ENCODE results near the gene SMARCA2.

SMARCA2 gene

DNA sequence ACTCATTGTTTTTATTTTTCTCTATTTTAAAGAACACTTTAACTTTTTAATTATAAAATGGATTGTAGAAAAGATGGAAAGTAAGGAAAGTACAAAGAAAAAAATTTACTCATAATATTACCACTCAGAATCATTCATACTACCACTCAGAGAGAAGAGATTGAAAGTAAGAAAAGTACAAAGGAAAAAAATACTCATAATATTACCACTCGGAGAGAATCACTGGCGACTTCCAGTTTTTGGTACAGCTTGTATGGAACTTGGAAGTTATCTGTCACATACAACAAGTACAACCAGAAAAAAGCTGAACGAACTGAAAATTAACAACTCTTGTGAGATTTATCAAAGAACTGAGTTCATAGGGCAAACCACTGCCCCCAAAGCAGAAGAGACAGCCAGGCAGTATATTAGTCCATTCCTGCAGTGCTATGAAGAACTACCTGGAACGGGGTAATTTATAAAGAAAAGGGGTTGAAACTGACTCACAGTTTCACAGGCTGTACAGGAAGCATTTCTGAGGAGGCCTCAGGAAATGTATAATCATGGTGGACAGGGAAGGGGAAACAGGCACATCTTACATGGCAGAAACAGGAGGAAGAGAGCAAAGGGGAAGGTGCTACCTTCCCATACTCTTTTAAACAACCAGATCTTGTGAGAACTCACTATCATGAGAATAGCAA lies 183.9 kb downstream of the SMARCA2 start:
- H3K4me3 ChIP-seq (replicated peaks; ENCODE audit: low read depth, low read length) = no peak overlapping the region
- TF ChIP-seq, protein P1, sequence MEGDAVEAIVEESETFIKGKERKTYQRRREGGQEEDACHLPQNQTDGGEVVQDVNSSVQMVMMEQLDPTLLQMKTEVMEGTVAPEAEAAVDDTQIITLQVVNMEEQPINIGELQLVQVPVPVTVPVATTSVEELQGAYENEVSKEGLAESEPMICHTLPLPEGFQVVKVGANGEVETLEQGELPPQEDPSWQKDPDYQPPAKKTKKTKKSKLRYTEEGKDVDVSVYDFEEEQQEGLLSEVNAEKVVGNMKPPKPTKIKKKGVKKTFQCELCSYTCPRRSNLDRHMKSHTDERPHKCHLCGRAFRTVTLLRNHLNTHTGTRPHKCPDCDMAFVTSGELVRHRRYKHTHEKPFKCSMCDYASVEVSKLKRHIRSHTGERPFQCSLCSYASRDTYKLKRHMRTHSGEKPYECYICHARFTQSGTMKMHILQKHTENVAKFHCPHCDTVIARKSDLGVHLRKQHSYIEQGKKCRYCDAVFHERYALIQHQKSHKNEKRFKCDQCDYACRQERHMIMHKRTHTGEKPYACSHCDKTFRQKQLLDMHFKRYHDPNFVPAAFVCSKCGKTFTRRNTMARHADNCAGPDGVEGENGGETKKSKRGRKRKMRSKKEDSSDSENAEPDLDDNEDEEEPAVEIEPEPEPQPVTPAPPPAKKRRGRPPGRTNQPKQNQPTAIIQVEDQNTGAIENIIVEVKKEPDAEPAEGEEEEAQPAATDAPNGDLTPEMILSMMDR (IDR thresholded peaks at IDR 0.05; ENCODE audit: low read length, missing control alignments) = no peak
- DNase-seq (ENCODE audit: low read depth) = no peak

DNA sequence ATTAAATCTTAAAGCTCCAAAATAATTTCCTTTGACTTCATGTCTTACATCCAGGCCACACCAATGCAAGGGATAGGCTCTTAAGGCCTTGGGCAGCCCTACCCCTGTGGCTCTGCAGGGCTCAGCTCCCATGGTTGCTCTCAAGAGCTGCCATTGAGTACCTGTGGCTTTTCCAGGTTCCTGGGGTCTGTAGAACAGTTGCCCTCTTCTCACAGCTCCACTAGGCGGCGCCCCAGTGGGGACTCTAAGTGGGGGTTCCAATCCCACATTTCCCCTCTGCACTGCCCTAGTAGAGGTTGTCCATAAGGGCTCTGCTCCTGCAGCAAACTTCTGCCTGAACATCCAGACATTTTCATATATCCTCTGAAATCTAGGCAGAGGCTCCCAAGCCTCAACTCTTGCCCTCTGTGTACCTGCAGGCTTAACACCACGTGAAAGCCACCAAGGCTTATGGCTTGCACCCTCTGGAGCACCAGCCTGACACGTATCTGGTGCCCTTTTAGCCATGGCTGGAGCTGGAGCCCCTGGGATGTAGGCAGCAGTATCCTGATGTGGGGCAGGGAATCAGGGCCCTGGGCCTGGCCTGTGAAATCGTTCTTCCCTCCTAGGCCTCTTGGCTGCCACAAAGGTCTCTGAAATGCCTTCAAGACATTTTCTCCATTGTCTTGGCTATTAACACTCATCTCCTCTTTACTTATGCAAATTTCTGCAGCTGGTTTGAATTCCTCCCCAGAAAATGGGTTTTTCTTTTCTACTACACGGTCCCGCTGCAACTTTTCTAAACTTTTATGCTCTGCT lies 185.1 kb downstream of the SMARCA2 start:
- no peak overlapping the region for H3K4me3 ChIP-seq (replicated peaks; ENCODE audit: low read depth, low read length)
- no peak for DNase-seq (ENCODE audit: low read depth)
- TF ChIP-seq, protein P1 (IDR thresholded peaks at IDR 0.05; ENCODE audit: low read length, missing control alignments) = no peak

DNA sequence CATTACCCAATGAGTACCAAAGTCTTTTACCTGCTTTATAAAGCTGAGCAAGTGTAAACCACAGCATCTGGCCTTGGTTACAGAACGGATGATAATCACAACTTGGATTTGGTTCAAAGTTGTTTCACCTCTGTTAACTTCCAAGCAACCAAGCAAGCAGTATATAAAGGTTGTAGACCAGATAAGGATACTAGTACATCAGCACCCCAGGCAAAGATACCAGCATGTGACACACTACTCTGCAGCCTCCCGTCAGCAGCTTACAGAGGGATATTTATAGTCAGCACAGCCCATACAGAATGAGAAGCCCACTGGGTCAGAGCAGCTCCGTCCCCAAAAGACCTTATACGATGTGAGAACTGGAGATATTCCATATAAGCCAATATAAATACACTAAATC lies 193.3 kb downstream of the SMARCA2 start:
- TF ChIP-seq, protein P1 (IDR thresholded peaks at IDR 0.05; ENCODE audit: low read length, missing control alignments) = no peak
- H3K4me3 ChIP-seq (replicated peaks; ENCODE audit: low read depth, low read length) = no peak overlapping the region
- no peak for DNase-seq (ENCODE audit: low read depth)

DNA sequence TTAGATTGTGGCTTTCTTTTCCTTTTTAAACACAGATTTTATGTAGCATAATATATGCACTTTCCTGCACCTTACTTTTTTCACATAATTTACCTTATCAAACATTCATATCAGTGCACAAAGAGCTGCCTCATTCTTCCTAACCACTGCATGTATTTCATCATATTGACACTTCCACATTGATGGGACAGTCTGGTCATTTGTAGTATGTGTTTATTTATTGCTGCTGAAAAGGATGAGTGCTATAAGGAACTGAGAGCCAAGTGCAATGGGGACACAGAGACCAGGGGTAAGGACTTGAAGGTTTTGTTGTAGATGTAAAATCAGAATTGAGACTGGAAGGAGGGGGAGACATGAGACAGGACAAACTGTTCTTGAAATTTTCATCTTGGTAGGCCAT lies 193.8 kb downstream of the SMARCA2 start:
- H3K4me3 ChIP-seq (replicated peaks; ENCODE audit: low read depth, low read length) = no peak overlapping the region
- DNase-seq (ENCODE audit: low read depth) = no peak
- TF ChIP-seq, protein P1 (IDR thresholded peaks at IDR 0.05; ENCODE audit: low read length, missing control alignments) = no peak

DNA sequence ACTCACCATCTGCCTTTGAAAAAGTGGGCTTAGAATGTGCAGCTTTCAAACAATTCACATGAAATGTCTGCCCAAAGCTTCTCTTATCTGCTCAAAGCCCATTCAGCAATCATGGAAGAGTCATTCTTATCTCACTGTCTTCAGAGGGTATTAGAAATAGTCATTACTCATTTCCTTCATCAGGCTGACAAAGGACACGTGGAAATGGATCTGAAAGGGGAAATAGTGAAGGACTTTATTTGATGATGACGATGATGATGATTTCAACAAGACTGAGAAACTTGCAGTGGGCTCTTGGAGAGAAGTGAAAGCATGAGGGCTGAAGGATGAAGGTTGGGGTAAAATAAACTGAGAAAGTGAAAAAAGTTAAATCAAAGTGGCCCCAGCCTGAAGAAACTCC lies 194.3 kb downstream of the SMARCA2 start:
- no peak overlapping the region for H3K4me3 ChIP-seq (replicated peaks; ENCODE audit: low read depth, low read length)
- DNase-seq (ENCODE audit: low read depth) = no peak
- TF ChIP-seq, protein P1 (IDR thresholded peaks at IDR 0.05; ENCODE audit: low read length, missing control alignments) = no peak

DNA sequence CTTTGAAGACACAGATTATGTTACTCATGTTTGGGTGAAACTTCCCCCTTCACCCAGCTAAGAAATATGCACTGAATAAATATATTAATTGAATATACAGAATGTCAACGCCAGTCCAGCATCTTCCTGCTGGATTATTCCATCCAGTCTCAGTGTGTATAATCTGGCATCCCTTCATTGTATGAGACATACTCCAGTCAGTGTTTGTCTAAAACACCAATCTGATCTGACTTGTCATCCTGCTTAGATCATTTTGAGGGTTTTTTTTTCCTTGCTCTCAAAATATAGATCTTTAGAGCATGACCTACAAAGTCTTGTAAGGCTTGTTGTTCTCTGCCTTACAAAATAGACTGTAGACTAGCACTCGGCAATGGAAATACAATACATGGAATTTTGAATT lies 195.1 kb downstream of the SMARCA2 start:
- H3K4me3 ChIP-seq (replicated peaks; ENCODE audit: low read depth, low read length) = no peak overlapping the region
- TF ChIP-seq, protein P1 (IDR thresholded peaks at IDR 0.05; ENCODE audit: low read length, missing control alignments) = no peak
- DNase-seq (ENCODE audit: low read depth) = no peak
